Sigmoid colon (tissue), 7 donors: ENCODE data around the gene PICK1. TPM values are rescaled to one million over a fixed set of nuclear protein-coding genes. Genes with fewer than 3 reads are reported as not detected.

Experiments
- DNase-seq: peaks from one replicate; pipeline ENCODE4 v3.0.0-alpha.2; 2019
- H3K27ac ChIP-seq, 4 donors: fragments of 200-600 bp; sonication (generic); one replicate each; pipeline ENCODE4 v1.5.1; 2016 to 2019; ENCODE audit warnings: mild to moderate bottlenecking in 1 of 4
- H3K27me3 ChIP-seq, 3 donors: fragments of 200-600 bp; sonication (generic); one replicate each; pipeline ENCODE4 v1.5.1; 2019; ENCODE audit warnings: mild to moderate bottlenecking in 1 of 3
- H3K36me3 ChIP-seq, 4 donors: fragments of 200-600 bp; sonication (generic); one replicate each; pipeline ENCODE4 v1.5.1; 2016 to 2019
- H3K4me1 ChIP-seq, 4 donors: fragments of 200-600 bp; sonication (generic); one replicate each; pipeline ENCODE4 v1.5.1; 2017 to 2019
- H3K4me3 ChIP-seq, 4 donors: fragments of 200-600 bp; sonication (generic); one replicate each; pipeline ENCODE4 v1.5.1; 2017 to 2019; ENCODE audit warnings: mild to moderate bottlenecking in 2 of 4, moderate library complexity in 1 of 4
- H3K9me3 ChIP-seq, 4 donors: fragments of 200-600 bp in 3 of 4; sonication (generic) in 3 of 4; one replicate each; pipeline versions ENCODE4 v1.5.1 to v1.6.1; 2013 to 2019
- EP300 ChIP-seq, 4 donors: sonication (generic); formaldehyde crosslinking; IDR thresholded peaks; one replicate each; pipeline ENCODE4 v1.6.1; 2017; ENCODE audit warnings: antibody characterized with exemption in 4 of 4
- POLR2A ChIP-seq, 2 donors: fragments of 450-650 bp; IDR thresholded peaks; one replicate each; pipeline ENCODE4 v1.6.1; 2016; ENCODE audit warnings: antibody characterized with exemption in 2 of 2, mild to moderate bottlenecking in 2 of 2, moderate library complexity in 2 of 2
- POLR2AphosphoS5 ChIP-seq, 4 donors: sonication (generic); formaldehyde crosslinking; IDR thresholded peaks; one replicate each; pipeline ENCODE4 v1.6.1; 2017; ENCODE audit warnings: antibody characterized with exemption in 4 of 4
- WGBS, 2 donors: extraction: QIAGEN DNeasy Blood & Tissue Kit; methylation state at CpG; one replicate each; pipeline ENCODE4 v1.1.7; 2013; 5-methylcytosine and 5-hydroxymethylcytosine counted together
- intact Hi-C: fragments of 100-400 bp; cut with DNase I; formaldehyde crosslinking; loops from one replicate; pipeline ENCODE4 v1.15.1; 2023
- polyA plus RNA-seq, 3 donors: library from polyadenylated mRNA; stranded (reverse); fragments of 200-250 nt; gene quantifications; one replicate each; pipeline ENCODE4 v1.2.3, GENCODE V29; 2013
- total RNA-seq, 4 donors: library from RNA; depleted of rRNA; stranded (reverse); fragments of >200 nt; gene quantifications; one replicate each; pipeline ENCODE4 v1.1.0, GENCODE V29; 2016
- TF ChIP-seq, protein P1 (sequence below), 4 experiments: fragments of 450-650 bp in 3 of 4; fragments of 200-600 bp in 1 of 4; IDR thresholded peaks; one replicate each; pipeline ENCODE4 v1.5.1; 2016 to 2019; ENCODE audit warnings: antibody characterized with exemption in 4 of 4, mild to moderate bottlenecking in 3 of 4, moderate library complexity in 2 of 4
- donor health status: healthy with polysubstance abuse.
- donor health status: Bipolar disorder and iron deficiency.
- donor health status: healthy.

Gene PICK1
- total and polyA plus RNA-seq, 7 donors: 14.3 to 38.9 (median 21.0) TPM

DNA sequence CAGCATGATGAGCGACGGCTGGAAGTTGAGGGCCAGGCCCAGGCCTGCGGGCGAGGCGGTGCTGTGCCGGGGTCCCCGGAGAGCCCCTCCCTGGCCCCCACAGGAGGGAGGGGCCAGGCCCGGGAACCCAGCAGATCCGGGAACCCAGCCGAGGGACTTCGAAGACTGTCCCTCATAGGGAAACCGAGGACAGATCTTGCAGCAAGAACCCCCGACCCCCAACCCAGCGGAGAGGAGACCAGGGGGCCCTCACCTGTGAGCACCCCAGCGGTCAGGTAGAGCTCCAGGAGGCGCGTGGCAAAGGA is 24.4 kb downstream of the PICK1 start:
- 5 to 8% methylated on average over 17 of the region's 17 CpGs for WGBS, 2 donors
- TF ChIP-seq EP300 (IDR thresholded peaks at IDR 0.05) (no peak), POLR2A (IDR thresholded peaks at IDR 0.05) (no peak), POLR2AphosphoS5 (IDR thresholded peaks at IDR 0.05) (no peak)
- TF ChIP-seq, protein P1, sequence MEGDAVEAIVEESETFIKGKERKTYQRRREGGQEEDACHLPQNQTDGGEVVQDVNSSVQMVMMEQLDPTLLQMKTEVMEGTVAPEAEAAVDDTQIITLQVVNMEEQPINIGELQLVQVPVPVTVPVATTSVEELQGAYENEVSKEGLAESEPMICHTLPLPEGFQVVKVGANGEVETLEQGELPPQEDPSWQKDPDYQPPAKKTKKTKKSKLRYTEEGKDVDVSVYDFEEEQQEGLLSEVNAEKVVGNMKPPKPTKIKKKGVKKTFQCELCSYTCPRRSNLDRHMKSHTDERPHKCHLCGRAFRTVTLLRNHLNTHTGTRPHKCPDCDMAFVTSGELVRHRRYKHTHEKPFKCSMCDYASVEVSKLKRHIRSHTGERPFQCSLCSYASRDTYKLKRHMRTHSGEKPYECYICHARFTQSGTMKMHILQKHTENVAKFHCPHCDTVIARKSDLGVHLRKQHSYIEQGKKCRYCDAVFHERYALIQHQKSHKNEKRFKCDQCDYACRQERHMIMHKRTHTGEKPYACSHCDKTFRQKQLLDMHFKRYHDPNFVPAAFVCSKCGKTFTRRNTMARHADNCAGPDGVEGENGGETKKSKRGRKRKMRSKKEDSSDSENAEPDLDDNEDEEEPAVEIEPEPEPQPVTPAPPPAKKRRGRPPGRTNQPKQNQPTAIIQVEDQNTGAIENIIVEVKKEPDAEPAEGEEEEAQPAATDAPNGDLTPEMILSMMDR (IDR thresholded peaks at IDR 0.05): no peak
- DNase-seq: peak; percentile 60
- intact Hi-C loops: no loop called here
- no peaks in the 10 kb centered on the region for H3K9me3 ChIP-seq
- peak overlapping the region in 3 of 4 donors; percentile 30 to 41 (median 40) for H3K4me3 ChIP-seq
- H3K36me3 ChIP-seq: no peaks in the 10 kb centered on the region
- H3K4me1 ChIP-seq: peaks cover 0 to 25% (median 24%) of the 10 kb centered on the region in 4 donors
- peaks cover 17 to 47% (median 43%) of the 10 kb centered on the region in 3 donors for H3K27me3 ChIP-seq
- no peak overlapping the region for H3K27ac ChIP-seq

GRCh38 chr22:38081941-38082828 is 25.0 kb downstream of the PICK1 start:
- intact Hi-C loops: no loop called here
- H3K4me1 ChIP-seq: peaks cover 0 to 25% (median 24%) of the 10 kb centered on the region in 4 donors
- H3K27me3 ChIP-seq: peaks cover 17 to 50% (median 43%) of the 10 kb centered on the region in 3 donors
- H3K36me3 ChIP-seq: no peaks in the 10 kb centered on the region
- TF ChIP-seq, protein P1 (IDR thresholded peaks at IDR 0.05): no peak
- H3K4me3 ChIP-seq: peak overlapping the region in 2 of 4 donors; percentile 30 to 41
- no peak overlapping the region for H3K27ac ChIP-seq
- H3K9me3 ChIP-seq: no peaks in the 10 kb centered on the region
- DNase-seq: no peak
- 17% methylated on average over 52 of the region's 52 CpGs for WGBS, 2 donors

DNA sequence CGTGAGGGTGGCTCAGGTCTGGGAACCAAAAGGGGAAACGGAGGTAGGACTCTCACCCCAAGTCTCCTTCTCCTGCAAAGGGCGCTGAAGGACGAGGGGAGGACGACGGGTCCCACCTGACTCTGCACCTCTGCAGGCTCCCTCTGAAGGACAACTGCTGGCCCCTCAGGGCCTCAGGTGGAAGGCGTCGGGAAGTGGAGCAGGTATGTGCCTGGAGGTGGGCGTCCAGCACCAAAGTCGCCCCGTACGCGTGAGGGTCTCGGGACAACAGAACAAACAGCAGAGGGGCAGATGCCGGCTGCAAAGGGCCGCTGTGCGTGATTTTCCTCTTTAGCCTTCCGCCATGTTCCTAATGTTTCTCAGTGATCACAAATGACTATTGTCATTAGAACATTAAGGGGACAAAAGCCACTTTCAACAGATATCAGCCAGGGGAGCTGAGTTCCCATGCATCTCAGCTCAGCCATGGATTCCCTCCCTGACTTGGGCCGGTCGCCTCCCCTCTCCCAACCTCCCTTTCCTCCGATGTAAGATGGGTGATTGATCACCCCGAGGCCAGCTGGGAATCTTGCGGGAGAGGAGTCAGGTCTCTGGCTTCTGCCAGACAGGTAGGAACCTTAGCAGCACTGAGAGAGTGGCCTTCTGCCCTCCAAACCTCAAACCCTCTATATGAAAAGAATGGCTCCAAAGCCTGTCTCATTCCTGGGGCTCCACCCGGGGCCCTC is 25.9 kb downstream of the PICK1 start:
- Histone ChIP-seq H3K9me3 (no peaks in the 10 kb centered on the region), H3K27ac (no peak overlapping the region), H3K4me3 (no peak overlapping the region), H3K36me3 (no peaks in the 10 kb centered on the region), H3K27me3 (peaks cover 17 to 58% (median 45%) of the 10 kb centered on the region in 3 donors), H3K4me1 (peaks cover 0 to 25% (median 24%) of the 10 kb centered on the region in 4 donors)
- WGBS, 2 donors: 81 to 83% methylated on average over 24 of the region's 24 CpGs
- no peak for DNase-seq
- TF ChIP-seq POLR2A (IDR thresholded peaks at IDR 0.05): no peak
- TF ChIP-seq POLR2AphosphoS5 (IDR thresholded peaks at IDR 0.05): no peak
- TF ChIP-seq EP300 (IDR thresholded peaks at IDR 0.05): no peak
- TF ChIP-seq, protein P1 (IDR thresholded peaks at IDR 0.05): no peak
- intact Hi-C loops: no loop called here

DNA sequence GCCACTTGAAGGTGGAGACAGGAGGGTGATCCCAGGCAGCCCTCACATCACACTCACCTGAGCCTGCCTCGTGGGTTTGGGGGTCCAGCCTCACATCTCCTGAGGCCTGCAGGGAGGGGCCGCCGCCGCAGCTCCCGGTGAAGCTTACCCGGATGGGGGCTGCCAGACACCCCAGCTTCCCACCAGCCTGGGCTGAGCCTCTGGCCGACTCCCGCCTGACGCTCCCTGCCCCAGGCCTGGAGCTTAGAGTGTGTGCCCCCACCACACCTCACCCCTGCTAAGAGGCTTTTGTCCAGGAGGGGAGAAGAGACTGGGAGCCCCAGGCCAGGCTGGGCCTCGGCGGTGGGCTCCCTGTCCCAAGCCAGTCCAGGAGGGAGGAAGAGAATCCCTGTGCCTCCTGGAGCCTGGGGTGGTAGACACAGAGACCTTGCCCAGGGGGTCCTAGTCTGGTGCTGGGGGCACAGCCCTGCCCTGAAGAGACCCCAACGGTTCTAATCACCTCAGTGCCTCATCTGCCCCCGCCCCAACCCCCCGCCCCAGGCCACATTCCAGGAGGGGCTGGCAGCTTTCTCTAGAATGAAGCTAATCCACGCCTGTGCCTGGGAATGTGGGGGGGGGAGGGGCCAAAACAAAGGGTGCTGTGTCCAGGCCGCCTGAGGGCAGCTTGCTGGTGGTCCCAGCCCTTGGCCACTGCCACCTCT is 26.9 kb downstream of the PICK1 start, which contains the start of gene SLC16A8:
Gene SLC16A8, minus strand, starts transcription at position 254 of the 701 bp plus-strand sequence. CDS start 1,311 bp downstream, outside the sequence.
- DNase-seq: no peak
- Histone ChIP-seq H3K27ac (no peak within 1 kb of the TSS), H3K27me3 (peaks cover 26 to 68% (median 55%) of the 10 kb centered on the region in 3 donors), H3K4me1 (peaks cover 0 to 34% (median 30%) of the 10 kb centered on the region in 4 donors), H3K4me3 (no peak within 1 kb of the TSS), H3K9me3 (no peaks in the 10 kb centered on the region), H3K36me3 (no peaks in the 10 kb centered on the region)
- intact Hi-C loops: no loop called here
- TF ChIP-seq, protein P1 (IDR thresholded peaks at IDR 0.05): no peak
- TF ChIP-seq POLR2AphosphoS5 (IDR thresholded peaks at IDR 0.05) (no peak), EP300 (IDR thresholded peaks at IDR 0.05) (no peak), POLR2A (IDR thresholded peaks at IDR 0.05) (no peak)
- 84 to 86% methylated on average over 16 of the region's 16 CpGs for WGBS, 2 donors
